Stomach (tissue), 9 donors: ENCODE measurements around the gene MTR. TPM values are rescaled to one million over a fixed set of nuclear protein-coding genes. Genes with fewer than 3 reads are reported as not detected.
"Not testable (repeated sequence)": the region's sequence is repeated elsewhere in the genome, so short reads cannot be mapped to it uniquely, and the experiment has no call there.

Source experiments
- DNase-seq, 2 donors: peaks; one replicate each; pipeline versions ENCODE4 v3.0.0 to v3.0.0-alpha.2; 2013 to 2019
- H3K27ac ChIP-seq, 5 donors: fragments of 200-600 bp in 4 of 5; sonication (generic) in 4 of 5; one replicate each; pipeline ENCODE4 v1.5.1; 2013 to 2019; ENCODE audit warnings: mild to moderate bottlenecking in 1 of 5, moderate library complexity in 1 of 5
- H3K27me3 ChIP-seq, 3 donors: fragments of 200-600 bp; sonication (generic); one replicate each; pipeline ENCODE4 v1.5.1; 2017 to 2019; ENCODE audit warnings: mixed run types in 1 of 3
- H3K36me3 ChIP-seq, 4 donors: fragments of 200-600 bp; sonication (generic); 1 replicate in 3 of 4; 2 replicates in 1 of 4; pipeline ENCODE4 v1.5.1; 2016 to 2019
- H3K4me1 ChIP-seq, 4 donors: fragments of 200-600 bp; sonication (generic); one replicate each; pipeline ENCODE4 v1.5.1; 2016 to 2019
- H3K4me3 ChIP-seq, 4 donors: fragments of 200-600 bp; sonication (generic) in 3 of 4; one replicate each; pipeline ENCODE4 v1.5.1; 2016 to 2019; ENCODE audit warnings: mild to moderate bottlenecking in 1 of 4
- H3K9me3 ChIP-seq, 4 donors: fragments of 200-600 bp; sonication (generic); one replicate each; pipeline ENCODE4 v1.5.1; 2016 to 2019
- EP300 ChIP-seq: sonication (generic); formaldehyde crosslinking; IDR thresholded peaks from one replicate; pipeline ENCODE4 v1.6.1; 2017; ENCODE audit warnings: antibody characterized with exemption
- POLR2A ChIP-seq, 4 donors: fragments of 450-650 bp; IDR thresholded peaks; one replicate each; pipeline ENCODE4 v1.6.1; 2016; ENCODE audit warnings: antibody characterized with exemption in 4 of 4, control low read depth in 2 of 4, mild to moderate bottlenecking in 1 of 4, moderate library complexity in 1 of 4
- POLR2AphosphoS5 ChIP-seq, 3 donors: sonication (generic); formaldehyde crosslinking; IDR thresholded peaks; one replicate each; pipeline ENCODE4 v1.6.1; 2016; ENCODE audit warnings: antibody characterized with exemption in 3 of 3
- WGBS, 5 donors: extraction: QIAGEN DNeasy Blood & Tissue Kit in 3 of 5; methylation state at CpG; one replicate each; pipeline versions ENCODE4 v1.1.5 to v1.1.7; 2013 to 2018; 5-methylcytosine and 5-hydroxymethylcytosine counted together
- intact Hi-C: fragments of 100-400 bp; cut with DNase I; formaldehyde crosslinking; loops from one replicate; pipeline ENCODE4 v1.15.1; 2023; ENCODE audit warnings: low total_unique reads
- polyA plus RNA-seq, 3 donors: library from polyadenylated mRNA; stranded (reverse); fragments of 200-250 nt; gene quantifications; one replicate each; pipeline ENCODE4 v1.2.3, GENCODE V29; 2013
- total RNA-seq, 5 donors: library from RNA; depleted of rRNA; stranded (reverse); fragments of >200 nt; gene quantifications; one replicate each; pipeline versions ENCODE4 v1.1.0 to v1.2.3, GENCODE V29; 2014 to 2016
- TF ChIP-seq, protein P1 (sequence below), 7 experiments: fragments of 450-650 bp in 4 of 7; fragments of 200-600 bp in 3 of 7; sonication (generic) in 3 of 7; IDR thresholded peaks; one replicate each; pipeline ENCODE4 v1.5.1; 2016 to 2019; ENCODE audit warnings: antibody characterized with exemption in 7 of 7, control low read depth in 2 of 7, mild to moderate bottlenecking in 1 of 7
- donor health status: healthy with polysubstance abuse.
- donor health status: Bipolar disorder and iron deficiency.
- donor health status: healthy.

MTR gene
- total and polyA plus RNA-seq, 8 donors: 3.1 to 57.3 (median 23.6) TPM

GRCh38 chr1:236904892-236905741 lies 110.0 kb downstream of the MTR start:
- Histone ChIP-seq H3K27me3 (no peaks in the 10 kb centered on the region), H3K4me1 (no peaks in the 10 kb centered on the region), H3K27ac (no peak overlapping the region), H3K36me3 (peaks cover 0 to 23% (median 20%) of the 10 kb centered on the region in 4 donors), H3K9me3 (peaks cover 0 to 6% (median 3%) of the 10 kb centered on the region in 4 donors), H3K4me3 (no peak overlapping the region)
- 79 to 94% (median 86%) methylated on average over 5 of the region's 5 CpGs for WGBS, 5 donors
- TF ChIP-seq POLR2AphosphoS5 (IDR thresholded peaks at IDR 0.05) (no peak), POLR2A (IDR thresholded peaks at IDR 0.05) (no peak), EP300 (no peak)
- TF ChIP-seq, protein P1, sequence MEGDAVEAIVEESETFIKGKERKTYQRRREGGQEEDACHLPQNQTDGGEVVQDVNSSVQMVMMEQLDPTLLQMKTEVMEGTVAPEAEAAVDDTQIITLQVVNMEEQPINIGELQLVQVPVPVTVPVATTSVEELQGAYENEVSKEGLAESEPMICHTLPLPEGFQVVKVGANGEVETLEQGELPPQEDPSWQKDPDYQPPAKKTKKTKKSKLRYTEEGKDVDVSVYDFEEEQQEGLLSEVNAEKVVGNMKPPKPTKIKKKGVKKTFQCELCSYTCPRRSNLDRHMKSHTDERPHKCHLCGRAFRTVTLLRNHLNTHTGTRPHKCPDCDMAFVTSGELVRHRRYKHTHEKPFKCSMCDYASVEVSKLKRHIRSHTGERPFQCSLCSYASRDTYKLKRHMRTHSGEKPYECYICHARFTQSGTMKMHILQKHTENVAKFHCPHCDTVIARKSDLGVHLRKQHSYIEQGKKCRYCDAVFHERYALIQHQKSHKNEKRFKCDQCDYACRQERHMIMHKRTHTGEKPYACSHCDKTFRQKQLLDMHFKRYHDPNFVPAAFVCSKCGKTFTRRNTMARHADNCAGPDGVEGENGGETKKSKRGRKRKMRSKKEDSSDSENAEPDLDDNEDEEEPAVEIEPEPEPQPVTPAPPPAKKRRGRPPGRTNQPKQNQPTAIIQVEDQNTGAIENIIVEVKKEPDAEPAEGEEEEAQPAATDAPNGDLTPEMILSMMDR (IDR thresholded peaks at IDR 0.05): no peak
- no peak for DNase-seq
- intact Hi-C loops: no loop called here

DNA sequence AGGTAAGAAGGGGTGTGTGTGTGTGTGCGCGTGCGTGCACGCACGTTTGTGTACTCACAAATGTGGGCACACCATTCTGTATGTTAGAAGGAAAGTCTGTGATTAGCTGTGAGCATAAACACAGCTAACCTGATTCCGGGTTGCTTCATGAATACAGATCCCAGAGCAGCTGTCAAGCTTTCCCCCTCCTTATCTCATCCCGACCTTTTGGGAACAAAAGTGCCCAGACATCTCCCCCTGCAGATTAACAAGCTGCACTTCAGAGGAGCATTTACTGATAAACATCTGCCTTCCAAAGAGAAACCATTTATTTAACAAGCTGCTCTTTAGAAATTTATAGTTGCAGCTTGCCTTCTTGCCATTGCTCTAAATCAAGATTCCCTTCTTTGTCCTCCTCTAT lies 112.1 kb downstream of the MTR start:
- DNase-seq: no peak
- WGBS, 5 donors: 28 to 51% (median 49%) methylated on average over 7 of the region's 7 CpGs
- no peak overlapping the region for H3K4me3 ChIP-seq
- peaks cover 0 to 6% (median 0%) of the 10 kb centered on the region in 4 donors for H3K9me3 ChIP-seq
- H3K27me3 ChIP-seq: no peaks in the 10 kb centered on the region
- H3K36me3 ChIP-seq: peaks cover 0 to 3% (median under 1%) of the 10 kb centered on the region in 4 donors
- no peaks in the 10 kb centered on the region for H3K4me1 ChIP-seq
- intact Hi-C loops: no loop called here
- H3K27ac ChIP-seq: no peak overlapping the region
- no peak for TF ChIP-seq POLR2AphosphoS5 (IDR thresholded peaks at IDR 0.05)
- no peak for TF ChIP-seq POLR2A (IDR thresholded peaks at IDR 0.05)
- no peak for TF ChIP-seq EP300
- TF ChIP-seq, protein P1 (IDR thresholded peaks at IDR 0.05): no peak

DNA sequence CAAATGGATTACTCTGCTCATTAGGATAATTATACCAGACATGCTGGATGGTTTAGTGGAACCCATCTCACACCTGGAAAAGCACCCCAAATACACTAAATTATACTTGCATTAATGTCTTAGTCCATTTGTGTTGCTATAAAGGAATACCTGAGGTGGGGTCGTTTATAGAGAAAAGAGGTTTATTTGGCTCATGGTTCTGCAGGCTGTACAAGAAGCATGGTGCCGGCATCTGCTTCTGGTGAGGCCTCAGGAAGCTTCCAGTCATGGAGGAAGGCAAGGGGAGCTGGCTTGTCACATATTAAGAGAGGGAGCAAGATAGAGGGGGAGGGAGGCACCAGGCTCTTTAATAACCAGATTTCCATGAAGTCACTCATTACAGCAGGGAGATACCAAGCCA lies 113.6 kb downstream of the MTR start:
- no peak overlapping the region for H3K27ac ChIP-seq
- H3K4me1 ChIP-seq: no peaks in the 10 kb centered on the region
- intact Hi-C loops: no loop called here
- no peaks in the 10 kb centered on the region for H3K36me3 ChIP-seq
- H3K27me3 ChIP-seq: no peaks in the 10 kb centered on the region
- WGBS, 5 donors: 91 to 100% (median 95%) methylated on average over 2 of the region's 2 CpGs
- TF ChIP-seq EP300: no peak
- no peak for TF ChIP-seq POLR2A (IDR thresholded peaks at IDR 0.05)
- no peak for TF ChIP-seq POLR2AphosphoS5 (IDR thresholded peaks at IDR 0.05)
- TF ChIP-seq, protein P1 (IDR thresholded peaks at IDR 0.05): no peak
- no peak for DNase-seq
- H3K9me3 ChIP-seq: peaks cover 0 to 6% (median 0%) of the 10 kb centered on the region in 4 donors
- H3K4me3 ChIP-seq: no peak overlapping the region

GRCh38 chr1:236911047-236911446 lies 116.0 kb downstream of the MTR start:
- H3K9me3 ChIP-seq, H3K4me1 ChIP-seq, intact Hi-C loops, H3K27me3 ChIP-seq, H3K27ac ChIP-seq, H3K36me3 ChIP-seq, H3K4me3 ChIP-seq, DNase-seq: not testable (repeated sequence)
- 87 to 98% (median 96%) methylated on average over 7 of the region's 7 CpGs for WGBS, 5 donors
